Measurements from ENCODE around the gene DCPS.

- TF ChIP-seq POLR2A (IDR thresholded peaks at IDR 0.05; ENCODE audit: low read depth, low read length) (no peak), RAD21 (IDR thresholded peaks at IDR 0.05; ENCODE audit: low read length) (no peak), MXI1 (IDR thresholded peaks at IDR 0.05; ENCODE audit: borderline replicate concordance, low read depth, low read length) (no peak), SMC3 (IDR thresholded peaks at IDR 0.05; ENCODE audit: low read depth, low read length) (no peak), RCOR1 (IDR thresholded peaks at IDR 0.05; ENCODE audit: insufficient replicate concordance, low read length) (no peak), RFX5 (IDR thresholded peaks at IDR 0.05; ENCODE audit: low read depth, low read length) (no peak), ELK1 (IDR thresholded peaks at IDR 0.05; ENCODE audit: borderline replicate concordance, low read depth, low read length) (no peak), MAFK (IDR thresholded peaks at IDR 0.05; ENCODE audit: low read depth, low read length) (no peak), FOS (IDR thresholded peaks at IDR 0.05; ENCODE audit: low read depth, low read length) (0 out of 2 replicates have a peak, but pooled peaks have one; percentile 30), CHD1 (IDR thresholded peaks at IDR 0.05; ENCODE audit: low read depth, low read length) (no peak), BHLHE40 (IDR thresholded peaks at IDR 0.05; ENCODE audit: low read depth, low read length) (no peak; the same call in 1 of the 2 replicates)
- TF ChIP-seq, protein P1, sequence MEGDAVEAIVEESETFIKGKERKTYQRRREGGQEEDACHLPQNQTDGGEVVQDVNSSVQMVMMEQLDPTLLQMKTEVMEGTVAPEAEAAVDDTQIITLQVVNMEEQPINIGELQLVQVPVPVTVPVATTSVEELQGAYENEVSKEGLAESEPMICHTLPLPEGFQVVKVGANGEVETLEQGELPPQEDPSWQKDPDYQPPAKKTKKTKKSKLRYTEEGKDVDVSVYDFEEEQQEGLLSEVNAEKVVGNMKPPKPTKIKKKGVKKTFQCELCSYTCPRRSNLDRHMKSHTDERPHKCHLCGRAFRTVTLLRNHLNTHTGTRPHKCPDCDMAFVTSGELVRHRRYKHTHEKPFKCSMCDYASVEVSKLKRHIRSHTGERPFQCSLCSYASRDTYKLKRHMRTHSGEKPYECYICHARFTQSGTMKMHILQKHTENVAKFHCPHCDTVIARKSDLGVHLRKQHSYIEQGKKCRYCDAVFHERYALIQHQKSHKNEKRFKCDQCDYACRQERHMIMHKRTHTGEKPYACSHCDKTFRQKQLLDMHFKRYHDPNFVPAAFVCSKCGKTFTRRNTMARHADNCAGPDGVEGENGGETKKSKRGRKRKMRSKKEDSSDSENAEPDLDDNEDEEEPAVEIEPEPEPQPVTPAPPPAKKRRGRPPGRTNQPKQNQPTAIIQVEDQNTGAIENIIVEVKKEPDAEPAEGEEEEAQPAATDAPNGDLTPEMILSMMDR (conservative IDR thresholded peaks at IDR 0.05; ENCODE audit: low read depth, low read length): no peak
- TF ChIP-seq, protein P2, sequence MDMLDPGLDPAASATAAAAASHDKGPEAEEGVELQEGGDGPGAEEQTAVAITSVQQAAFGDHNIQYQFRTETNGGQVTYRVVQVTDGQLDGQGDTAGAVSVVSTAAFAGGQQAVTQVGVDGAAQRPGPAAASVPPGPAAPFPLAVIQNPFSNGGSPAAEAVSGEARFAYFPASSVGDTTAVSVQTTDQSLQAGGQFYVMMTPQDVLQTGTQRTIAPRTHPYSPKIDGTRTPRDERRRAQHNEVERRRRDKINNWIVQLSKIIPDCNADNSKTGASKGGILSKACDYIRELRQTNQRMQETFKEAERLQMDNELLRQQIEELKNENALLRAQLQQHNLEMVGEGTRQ (IDR thresholded peaks at IDR 0.05; ENCODE audit: low read depth, low read length): no peak
Measured at GRCh38 chr11:126345759-126346585, 42.1 kb downstream of the DCPS start.

All from IMR-90 (cell line).